ENCODE results near the gene CHMP1B. TPM values are rescaled to one million over a fixed set of nuclear protein-coding genes. Genes with fewer than 3 reads are reported as not detected.

Gene CHMP1B
- total and polyA plus RNA-seq, 8 donors = 17.9 to 96.0 (median 39.5) TPM

GRCh38 chr18:11883153-11883552 is 31.9 kb downstream of the CHMP1B start:
- 40 to 77% (median 67%) methylated on average over 1 of the region's 1 CpG for WGBS, 5 donors
- H3K9me3 ChIP-seq = no peaks in the 10 kb centered on the region
- intact Hi-C loops (cut with DNase I; ENCODE audit: low total_unique reads) = no loop called here
- DNase-seq = no peak
- H3K4me1 ChIP-seq = peaks cover 0 to 12% (median 0%) of the 10 kb centered on the region in 4 donors
- no peaks in the 10 kb centered on the region for H3K27me3 ChIP-seq
- no peak for TF ChIP-seq POLR2A (IDR thresholded peaks at IDR 0.05)
- no peak for TF ChIP-seq POLR2AphosphoS5 (IDR thresholded peaks at IDR 0.05)
- no peak for TF ChIP-seq EP300 (IDR thresholded peaks at IDR 0.05)
- TF ChIP-seq CTCF (IDR thresholded peaks at IDR 0.05) = no peak
- H3K4me3 ChIP-seq = no peak overlapping the region
- H3K27ac ChIP-seq = no peak overlapping the region
- peaks cover 18 to 75% (median 66%) of the 10 kb centered on the region in 4 donors for H3K36me3 ChIP-seq

GRCh38 chr18:11884396-11885030 is 33.3 kb downstream of the CHMP1B start:
- intact Hi-C loops (cut with DNase I; ENCODE audit: low total_unique reads) = no loop called here
- H3K4me3 ChIP-seq = no peak overlapping the region
- WGBS, 5 donors = 86 to 93% (median 92%) methylated on average over 11 to 12 of the region's 12 CpGs
- no peak for DNase-seq
- H3K9me3 ChIP-seq = no peaks in the 10 kb centered on the region
- peaks cover 28 to 87% (median 79%) of the 10 kb centered on the region in 4 donors for H3K36me3 ChIP-seq
- H3K27ac ChIP-seq = no peak overlapping the region
- no peaks in the 10 kb centered on the region for H3K27me3 ChIP-seq
- H3K4me1 ChIP-seq = peaks cover 0 to 12% (median 0%) of the 10 kb centered on the region in 4 donors
- TF ChIP-seq POLR2A (IDR thresholded peaks at IDR 0.05) (no peak), EP300 (IDR thresholded peaks at IDR 0.05) (no peak), POLR2AphosphoS5 (IDR thresholded peaks at IDR 0.05) (no peak), CTCF (IDR thresholded peaks at IDR 0.05) (no peak)

- TF ChIP-seq EP300 (IDR thresholded peaks at IDR 0.05) (no peak), CTCF (IDR thresholded peaks at IDR 0.05) (no peak), POLR2A (IDR thresholded peaks at IDR 0.05) (no peak), POLR2AphosphoS5 (IDR thresholded peaks at IDR 0.05) (no peak)
Observed at GRCh38 chr18:11885278-11885947, 34.2 kb downstream of the CHMP1B start.

DNA sequence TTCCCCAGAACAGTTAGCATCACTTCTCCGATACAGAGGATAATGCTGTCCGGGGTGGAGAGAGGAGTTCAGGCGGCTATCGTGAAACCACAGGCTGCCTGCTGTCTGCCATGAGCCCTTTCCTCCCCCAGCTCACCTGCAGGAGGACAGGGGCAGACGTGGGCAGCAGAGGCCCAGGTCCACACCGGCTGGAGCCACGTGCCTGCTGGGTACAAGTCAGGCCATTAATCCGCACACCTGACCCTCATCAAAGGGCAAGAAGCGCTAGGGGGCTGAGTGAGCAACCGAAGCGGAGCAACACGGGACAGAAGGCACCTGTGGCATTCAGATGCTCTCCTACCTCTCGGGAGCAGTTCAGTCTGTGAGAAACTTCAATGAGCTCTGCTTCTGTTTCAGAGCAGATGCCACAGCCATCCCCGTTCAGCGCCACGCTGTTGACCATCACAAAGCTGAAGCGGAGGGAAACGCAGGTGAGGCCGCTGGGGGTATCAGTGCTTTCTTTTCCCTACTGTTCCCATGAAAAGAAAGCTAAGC is 35.4 kb downstream of the CHMP1B start:
- H3K27ac ChIP-seq = no peak overlapping the region
- no peak for DNase-seq
- H3K36me3 ChIP-seq = peaks cover 38 to 92% (median 87%) of the 10 kb centered on the region in 4 donors
- no peak for TF ChIP-seq POLR2AphosphoS5 (IDR thresholded peaks at IDR 0.05)
- TF ChIP-seq EP300 (IDR thresholded peaks at IDR 0.05) = no peak
- TF ChIP-seq POLR2A (IDR thresholded peaks at IDR 0.05) = no peak
- TF ChIP-seq CTCF (IDR thresholded peaks at IDR 0.05) = no peak
- intact Hi-C loops (cut with DNase I; ENCODE audit: low total_unique reads) = no loop called here
- H3K4me3 ChIP-seq = no peak overlapping the region
- no peaks in the 10 kb centered on the region for H3K9me3 ChIP-seq
- H3K4me1 ChIP-seq = peaks cover 0 to 12% (median 0%) of the 10 kb centered on the region in 4 donors
- 86 to 92% (median 89%) methylated on average over 18 to 19 of the region's 19 CpGs for WGBS, 5 donors
- no peaks in the 10 kb centered on the region for H3K27me3 ChIP-seq

More at GRCh38 chr18:11885278-11885947, 34.2 kb downstream of the CHMP1B start:
- peaks cover 36 to 92% (median 87%) of the 10 kb centered on the region in 4 donors for H3K36me3 ChIP-seq
- DNase-seq = peak in 1 of 2 donors; percentile 52
- H3K4me1 ChIP-seq = peaks cover 0 to 12% (median 0%) of the 10 kb centered on the region in 4 donors
- 71 to 80% (median 77%) methylated on average over 22 of the region's 22 CpGs for WGBS, 5 donors
- no peaks in the 10 kb centered on the region for H3K9me3 ChIP-seq
- intact Hi-C loops (cut with DNase I; ENCODE audit: low total_unique reads) = no loop called here
- H3K4me3 ChIP-seq = no peak overlapping the region
- no peak overlapping the region for H3K27ac ChIP-seq
- no peaks in the 10 kb centered on the region for H3K27me3 ChIP-seq
